ENCODE data around the gene EPAS1. TPM values are rescaled to one million over a fixed set of nuclear protein-coding genes. Genes with fewer than 3 reads are reported as not detected.

Gene EPAS1
- total and polyA plus RNA-seq, 11 donors, result 93.6 to 790 (median 210) TPM

DNA sequence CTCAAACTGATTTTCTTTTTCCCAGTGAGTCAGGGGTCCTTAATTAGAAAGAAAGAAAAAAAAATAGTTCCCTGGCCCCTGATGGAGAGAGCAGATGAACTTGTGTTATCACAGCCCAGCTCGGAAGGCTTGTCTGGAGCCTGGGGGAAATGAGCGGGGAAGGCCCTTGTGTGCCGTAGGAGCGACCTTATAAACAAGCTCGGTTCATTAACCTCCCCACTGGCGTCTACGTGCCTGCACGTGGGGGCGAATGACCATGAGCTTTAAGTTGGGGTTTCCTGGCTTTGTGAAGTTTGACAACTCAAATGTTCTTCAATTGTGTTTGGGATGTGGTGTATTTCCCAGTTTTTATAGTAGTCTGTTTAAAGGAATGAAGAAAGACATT, 69.5 kb downstream of the EPAS1 start:
- Histone ChIP-seq H3K27me3 (no peaks in the 10 kb centered on the region), H3K27ac (peak overlapping the region in 5 of 12 donors; percentile 6 to 25 (median 10)), H3K4me3 (no peak overlapping the region), H3K9me3 (no peaks in the 10 kb centered on the region), H3K4me1 (peaks cover 0 to 50% (median 18%) of the 10 kb centered on the region in 12 donors), H3K36me3 (peaks cover 4 to 95% (median 80%) of the 10 kb centered on the region in 9 donors)
- no peak for DNase-seq
- WGBS, 4 donors, result 50 to 69% (median 61%) methylated on average over 9 of the region's 9 CpGs
- TF ChIP-seq, protein P1, sequence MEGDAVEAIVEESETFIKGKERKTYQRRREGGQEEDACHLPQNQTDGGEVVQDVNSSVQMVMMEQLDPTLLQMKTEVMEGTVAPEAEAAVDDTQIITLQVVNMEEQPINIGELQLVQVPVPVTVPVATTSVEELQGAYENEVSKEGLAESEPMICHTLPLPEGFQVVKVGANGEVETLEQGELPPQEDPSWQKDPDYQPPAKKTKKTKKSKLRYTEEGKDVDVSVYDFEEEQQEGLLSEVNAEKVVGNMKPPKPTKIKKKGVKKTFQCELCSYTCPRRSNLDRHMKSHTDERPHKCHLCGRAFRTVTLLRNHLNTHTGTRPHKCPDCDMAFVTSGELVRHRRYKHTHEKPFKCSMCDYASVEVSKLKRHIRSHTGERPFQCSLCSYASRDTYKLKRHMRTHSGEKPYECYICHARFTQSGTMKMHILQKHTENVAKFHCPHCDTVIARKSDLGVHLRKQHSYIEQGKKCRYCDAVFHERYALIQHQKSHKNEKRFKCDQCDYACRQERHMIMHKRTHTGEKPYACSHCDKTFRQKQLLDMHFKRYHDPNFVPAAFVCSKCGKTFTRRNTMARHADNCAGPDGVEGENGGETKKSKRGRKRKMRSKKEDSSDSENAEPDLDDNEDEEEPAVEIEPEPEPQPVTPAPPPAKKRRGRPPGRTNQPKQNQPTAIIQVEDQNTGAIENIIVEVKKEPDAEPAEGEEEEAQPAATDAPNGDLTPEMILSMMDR (IDR thresholded peaks at IDR 0.05), result peak in 1 of 12 donors; percentile 2
- TF ChIP-seq POLR2A (IDR thresholded peaks at IDR 0.05), result no peak
- ATAC-seq, result peak in 1 of 4 donors; percentile 41
- intact Hi-C loops (cut with DNase I), result loop anchor here in 9 of 10 donors (5.0 to 10.0 kb wide), 13 partner anchors 88 to 528 kb away; no protein-coding TSS in a partner anchor

DNA sequence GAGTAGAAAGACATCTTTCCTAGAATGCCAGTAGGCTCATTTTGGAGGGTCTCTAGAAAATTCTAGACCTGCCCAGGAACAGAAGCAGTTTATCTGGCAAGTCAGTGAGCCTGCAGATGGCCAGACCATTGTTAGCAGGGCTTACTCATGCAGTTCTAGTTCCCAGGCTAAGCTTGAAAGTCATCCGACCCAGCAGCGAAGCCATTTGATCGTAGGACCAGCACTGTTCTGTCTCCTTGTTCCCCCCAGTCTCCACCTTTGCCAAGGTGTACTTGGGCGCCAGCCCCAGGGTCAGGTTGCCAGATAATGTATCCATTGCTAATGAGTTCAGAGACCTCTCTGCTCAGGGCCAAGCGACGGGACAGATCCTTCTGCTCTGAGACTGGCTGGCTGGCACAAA, 70.1 kb downstream of the EPAS1 start:
- DNase-seq, result no peak
- 88 to 94% (median 89%) methylated on average over 4 to 6 of the region's 6 CpGs for WGBS, 4 donors
- TF ChIP-seq, protein P1 (IDR thresholded peaks at IDR 0.05), result no peak
- no peak for TF ChIP-seq POLR2A (IDR thresholded peaks at IDR 0.05)
- Histone ChIP-seq H3K4me1 (peaks cover 0 to 44% (median 15%) of the 10 kb centered on the region in 12 donors), H3K4me3 (no peak overlapping the region), H3K27me3 (no peaks in the 10 kb centered on the region), H3K36me3 (peaks cover 6 to 95% (median 80%) of the 10 kb centered on the region in 9 donors), H3K27ac (peak overlapping the region in 3 of 12 donors; percentile 6 to 20 (median 7)), H3K9me3 (no peaks in the 10 kb centered on the region)
- intact Hi-C loops (cut with DNase I), result loop anchor here in 9 of 10 donors (5.0 to 10.0 kb wide), 13 partner anchors 88 to 528 kb away; no protein-coding TSS in a partner anchor
- no peak for ATAC-seq

DNA sequence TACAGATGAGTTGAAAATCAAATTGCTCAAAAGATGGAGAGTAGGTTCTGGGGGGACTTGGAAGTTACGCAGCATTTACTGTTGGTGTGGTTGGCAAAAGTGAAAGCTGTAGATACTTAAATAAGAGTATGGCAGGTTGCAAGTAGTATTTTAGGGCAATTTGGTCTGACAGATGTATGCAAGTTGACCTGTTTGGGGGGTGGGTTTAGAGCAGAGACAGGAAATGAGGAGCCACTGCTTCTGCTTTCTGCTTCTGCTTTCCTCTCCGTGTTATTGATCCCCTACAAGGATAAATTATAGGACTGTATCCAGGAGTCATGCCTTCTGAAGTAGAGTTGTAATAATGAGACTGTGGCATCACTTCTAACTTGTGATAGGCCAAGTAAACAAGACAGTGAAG, 71.2 kb downstream of the EPAS1 start:
- Histone ChIP-seq H3K9me3 (no peaks in the 10 kb centered on the region), H3K4me3 (no peak overlapping the region), H3K27ac (no peak overlapping the region), H3K36me3 (peaks cover 10 to 98% (median 86%) of the 10 kb centered on the region in 9 donors), H3K27me3 (no peaks in the 10 kb centered on the region), H3K4me1 (peaks cover 0 to 37% (median 14%) of the 10 kb centered on the region in 12 donors)
- intact Hi-C loops (cut with DNase I), result loop anchor here in 9 of 10 donors (5.0 to 10.0 kb wide), 13 partner anchors 86 to 526 kb away; no protein-coding TSS in a partner anchor
- DNase-seq (no peak), ATAC-seq (no peak)
- no peak for TF ChIP-seq POLR2A (IDR thresholded peaks at IDR 0.05)
- TF ChIP-seq, protein P1 (IDR thresholded peaks at IDR 0.05), result no peak
- 61 to 86% (median 82%) methylated on average over 2 of the region's 2 CpGs for WGBS, 4 donors

- no peak for TF ChIP-seq POLR2A (IDR thresholded peaks at IDR 0.05)
- TF ChIP-seq, protein P1 (IDR thresholded peaks at IDR 0.05), result no peak
- 88 to 91% (median 91%) methylated on average over 5 of the region's 5 CpGs for WGBS, 4 donors
- ATAC-seq, result no peak
- Histone ChIP-seq H3K27ac (no peak overlapping the region), H3K9me3 (no peaks in the 10 kb centered on the region), H3K36me3 (peaks cover 10 to 98% (median 89%) of the 10 kb centered on the region in 9 donors), H3K27me3 (no peaks in the 10 kb centered on the region), H3K4me3 (no peak overlapping the region), H3K4me1 (peaks cover 0 to 25% (median 12%) of the 10 kb centered on the region in 12 donors)
- no peak for DNase-seq
- intact Hi-C loops (cut with DNase I), result loop anchor here in 9 of 10 donors (5.0 to 10.0 kb wide), 13 partner anchors 85 to 525 kb away; no protein-coding TSS in a partner anchor
These were observed 72.6 kb downstream of the EPAS1 start for GRCh38 chr2:46369783-46370182.

All from heart left ventricle (tissue), 16 donors.